SK-N-SH (cell line): ENCODE measurements around the gene TULP4.

Experiments used
- CTCF ChIP-seq: fragments of 200-600 bp; sonication (generic); IDR thresholded peaks from 2 replicates; pipeline ENCODE4 v1.6.1; 2017; ENCODE audit warnings: antibody characterized with exemption, mild to moderate bottlenecking, moderate library complexity
- FOXM1 ChIP-seq: IDR thresholded peaks from 2 replicates; pipeline ENCODE4 v1.4.0; 2012; ENCODE audit warnings: low read depth, mild to moderate bottlenecking
- MAX ChIP-seq: IDR thresholded peaks from 2 replicates; pipeline ENCODE4 v1.4.0; 2012; ENCODE audit warnings: low read depth
- NRF1 ChIP-seq: IDR thresholded peaks from 2 replicates; pipeline ENCODE4 v1.6.1; 2012; ENCODE audit warnings: low read depth, mild to moderate bottlenecking, low read length
- SIN3A ChIP-seq: IDR thresholded peaks from 2 replicates; pipeline ENCODE4 v1.6.1; 2012; ENCODE audit warnings: low read depth, mild to moderate bottlenecking, low read length, moderate library complexity, borderline replicate concordance
- TF ChIP-seq, protein P1 (sequence below): IDR thresholded peaks from 2 replicates; pipeline ENCODE4; 2012

DNA sequence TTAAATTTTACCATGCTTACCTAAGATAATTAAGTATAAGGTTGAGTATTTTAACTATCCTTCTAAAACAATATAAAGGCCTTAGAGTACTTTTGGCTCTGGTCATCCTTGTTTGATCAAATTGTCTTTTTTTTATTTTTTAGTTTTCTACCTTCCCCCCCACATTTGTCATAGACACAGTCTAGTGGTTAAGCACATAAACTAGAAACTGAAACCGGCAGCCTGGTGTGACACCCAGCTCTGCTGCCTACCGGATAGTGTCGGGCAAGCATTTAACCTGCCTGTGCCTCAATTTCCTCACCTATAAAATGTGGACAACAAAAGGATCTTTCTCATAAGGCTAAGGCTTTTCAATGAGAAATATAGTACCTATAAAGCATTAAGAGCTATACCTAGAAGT lies 21.6 kb upstream of the TULP4 start:
- TF ChIP-seq MAX = no peak
- no peak for TF ChIP-seq FOXM1
- TF ChIP-seq, protein P1, sequence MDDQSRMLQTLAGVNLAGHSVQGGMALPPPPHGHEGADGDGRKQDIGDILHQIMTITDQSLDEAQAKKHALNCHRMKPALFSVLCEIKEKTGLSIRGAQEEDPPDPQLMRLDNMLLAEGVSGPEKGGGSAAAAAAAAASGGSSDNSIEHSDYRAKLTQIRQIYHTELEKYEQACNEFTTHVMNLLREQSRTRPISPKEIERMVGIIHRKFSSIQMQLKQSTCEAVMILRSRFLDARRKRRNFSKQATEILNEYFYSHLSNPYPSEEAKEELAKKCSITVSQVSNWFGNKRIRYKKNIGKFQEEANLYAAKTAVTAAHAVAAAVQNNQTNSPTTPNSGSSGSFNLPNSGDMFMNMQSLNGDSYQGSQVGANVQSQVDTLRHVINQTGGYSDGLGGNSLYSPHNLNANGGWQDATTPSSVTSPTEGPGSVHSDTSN = no peak
- TF ChIP-seq NRF1 = no peak
- TF ChIP-seq CTCF = no peak
- no peak for TF ChIP-seq SIN3A
